ENCODE results near the gene GRIN1. TPM values are rescaled to one million over a fixed set of nuclear protein-coding genes. Genes with fewer than 3 reads are reported as not detected.
"Not testable (repeated sequence)": the region's sequence is repeated elsewhere in the genome, so short reads cannot be mapped to it uniquely, and the experiment has no call there.

The GRIN1 gene
- polyA plus RNA-seq, 1 donor, result not detected

GRCh38 chr9:137111788-137112563 lies 27.0 kb upstream of the GRIN1 start:
- no peak for DNase-seq (ENCODE audit: low read depth)

- DNase-seq (ENCODE audit: low read depth), result no peak
Observed at GRCh38 chr9:137112564-137113384, 26.2 kb upstream of the GRIN1 start.

GRCh38 chr9:137113385-137114159 lies 25.4 kb upstream of the GRIN1 start:
- no peak for DNase-seq (ENCODE audit: low read depth)

GRCh38 chr9:137114220-137114612 lies 24.7 kb upstream of the GRIN1 start:
- DNase-seq (ENCODE audit: low read depth), result no peak

GRCh38 chr9:137114613-137115393 lies 24.2 kb upstream of the GRIN1 start, which contains the start of gene DPP7:
DPP7 (minus strand) TSS chr9:137114733; CDS start chr9:137114713, 20 bp downstream.
- DNase-seq (ENCODE audit: low read depth), result no peak

GRCh38 chr9:137115394-137116026 lies 23.4 kb upstream of the GRIN1 start:
- no peak for DNase-seq (ENCODE audit: low read depth)

- DNase-seq (ENCODE audit: low read depth), result no peak
Observed at GRCh38 chr9:137116027-137116507, 22.9 kb upstream of the GRIN1 start.

- DNase-seq (ENCODE audit: low read depth), result no peak
Observed at GRCh38 chr9:137116728-137117127, 22.2 kb upstream of the GRIN1 start.

GRCh38 chr9:137117269-137117731 lies 21.7 kb upstream of the GRIN1 start:
- DNase-seq (ENCODE audit: low read depth), result no peak

- DNase-seq (ENCODE audit: low read depth), result not testable (repeated sequence)
Observed at GRCh38 chr9:137118092-137118603, 20.8 kb upstream of the GRIN1 start.

GRCh38 chr9:137121927-137122795 lies 16.8 kb upstream of the GRIN1 start:
- not testable (repeated sequence) for DNase-seq (ENCODE audit: low read depth)

GRCh38 chr9:137122796-137123467 lies 16.0 kb upstream of the GRIN1 start:
- DNase-seq (ENCODE audit: low read depth), result not testable (repeated sequence)

- no peak for DNase-seq (ENCODE audit: low read depth)
Observed at GRCh38 chr9:137123468-137123837, 15.5 kb upstream of the GRIN1 start.

GRCh38 chr9:137123952-137124462 lies 14.9 kb upstream of the GRIN1 start:
- DNase-seq (ENCODE audit: low read depth), result not testable (repeated sequence)

- no peak for DNase-seq (ENCODE audit: low read depth)
Observed at GRCh38 chr9:137126786-137127185, 12.2 kb upstream of the GRIN1 start.

GRCh38 chr9:137127301-137128157 lies 11.4 kb upstream of the GRIN1 start:
- DNase-seq (ENCODE audit: low read depth), result no peak

GRCh38 chr9:137128158-137128861 lies 10.6 kb upstream of the GRIN1 start:
- DNase-seq (ENCODE audit: low read depth), result no peak
